Suppressor macrophage (primary cell): ENCODE measurements around the gene GALNT4.

Experiments used
- DNase-seq, 4 experiments: peaks; one replicate each; pipeline ENCODE4 v3.0.0-alpha.2; 2020 to 2022
- total RNA-seq, 17 experiments: gene quantifications; one replicate each; lab custom pipeline; 2026; ENCODE audit warnings: mixed read lengths in 6 of 17, inconsistent platforms in 3 of 17; lab: John Stamatoyannopoulos, UW

GALNT4 gene
- 0.55 to 2.8 (median 1.4) reads per million in 17 experiments for total RNA-seq

DNA sequence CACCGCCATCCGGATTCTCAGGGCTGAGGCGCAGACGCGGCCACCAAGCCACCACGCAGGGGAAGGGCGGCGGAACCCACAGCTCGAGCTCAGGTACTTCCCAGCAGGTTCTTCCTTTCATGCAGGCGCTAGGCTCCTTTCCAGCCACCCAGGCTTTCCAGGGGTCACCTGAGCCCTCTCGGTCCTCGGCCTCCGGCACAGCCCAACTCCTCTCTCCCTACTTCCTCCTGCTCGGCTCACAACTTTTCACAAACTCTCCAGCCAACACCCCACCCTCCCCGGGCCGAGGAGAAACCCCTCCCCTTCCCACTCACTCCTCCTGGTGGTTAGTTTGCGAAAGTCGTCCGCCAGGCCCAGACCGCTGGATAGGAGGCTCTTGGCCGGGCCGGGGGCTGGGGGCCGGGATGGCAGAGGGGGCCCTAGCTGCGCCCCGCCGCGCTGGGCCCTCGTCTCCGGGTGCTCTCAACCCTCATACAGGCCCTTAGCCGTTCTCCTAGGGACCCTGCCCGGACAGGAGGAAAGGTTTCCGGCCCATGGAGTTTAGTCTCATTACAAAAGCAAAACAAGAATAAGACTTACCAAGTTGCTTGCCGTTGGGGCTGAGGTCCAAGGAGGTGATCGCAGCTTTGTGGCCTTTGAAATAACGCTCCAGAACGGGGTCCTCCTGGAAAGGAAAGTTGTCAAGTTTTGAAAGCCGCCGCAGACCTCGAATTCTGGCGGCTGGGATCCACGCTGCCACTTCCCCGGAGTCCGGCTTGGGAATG, at the start of gene GALNT4:
Gene GALNT4 (minus strand): TSS at position 256 of the 764 bp plus-strand sequence. CDS start 247 bp downstream, at position 9.
- peak; percentile 87 to 94 (median 92) for DNase-seq

DNA sequence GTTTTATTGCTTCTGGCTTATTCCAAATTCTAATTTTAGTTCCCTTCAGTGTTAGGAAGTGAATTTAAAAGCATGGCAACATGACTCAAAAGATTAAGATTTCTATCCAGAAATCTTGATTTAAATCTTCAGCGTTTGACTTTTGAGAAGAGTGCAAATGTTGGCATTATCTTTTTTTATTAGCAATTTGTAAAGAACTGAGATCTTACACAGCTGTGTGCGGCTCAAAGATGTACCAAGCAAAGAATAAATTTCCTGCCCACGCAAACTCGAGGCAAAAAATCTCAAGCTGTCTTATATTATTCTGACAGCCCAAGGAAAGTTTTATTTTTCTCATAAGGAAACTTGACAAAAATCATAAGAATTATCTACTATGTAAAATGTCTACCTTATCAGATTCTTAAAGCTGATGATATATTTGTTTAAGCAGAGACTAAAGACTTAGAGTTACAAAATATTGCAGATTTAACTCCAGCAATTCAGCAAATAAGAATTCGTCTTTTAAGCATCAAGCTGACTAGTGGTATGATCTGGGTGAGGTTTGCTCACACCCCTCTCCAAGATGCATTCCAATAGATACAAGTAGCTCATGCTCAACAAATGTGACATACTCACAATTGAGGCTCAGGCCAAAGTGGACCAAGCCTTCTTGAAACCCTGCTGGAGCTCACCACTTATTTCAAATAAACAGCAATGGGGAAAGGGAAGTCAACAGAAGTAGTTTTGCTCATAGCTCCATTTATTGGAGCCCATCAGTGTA, 48.6 kb upstream of the GALNT4 start:
- DNase-seq, result no peak

DNA sequence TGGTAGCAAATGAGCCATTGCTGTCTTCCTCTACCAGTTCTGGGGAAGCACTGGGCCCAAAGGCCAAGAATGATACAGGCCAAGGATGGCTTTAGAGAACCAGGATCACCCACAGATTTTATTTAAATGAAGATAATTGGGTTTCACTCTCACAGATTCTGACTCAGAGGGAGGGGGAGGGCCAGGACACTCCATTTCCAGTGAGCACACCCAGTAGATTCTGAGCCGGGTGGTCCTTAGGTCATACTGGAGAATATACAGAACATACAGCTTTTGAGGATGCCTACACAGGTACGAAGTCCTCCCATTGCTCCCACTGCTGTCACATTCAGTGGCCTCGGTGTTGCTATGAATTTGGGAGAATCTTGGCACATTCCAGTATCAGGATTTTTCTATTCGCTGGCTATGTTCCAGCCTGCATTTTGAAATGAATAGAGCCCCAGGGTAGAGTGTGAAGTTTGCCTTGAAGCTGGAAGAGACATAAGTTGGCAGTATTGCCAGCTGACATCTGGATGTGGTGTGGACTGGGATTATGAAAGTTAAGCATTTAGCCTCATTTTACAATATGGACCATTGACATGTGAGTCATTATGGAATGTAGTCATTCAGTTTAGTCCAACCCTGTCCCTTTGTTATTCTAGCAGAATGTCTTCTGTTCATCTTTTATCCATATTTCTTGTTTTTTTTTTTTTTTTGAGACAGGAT, 47.0 kb upstream of the GALNT4 start:
- DNase-seq, result no peak

DNA sequence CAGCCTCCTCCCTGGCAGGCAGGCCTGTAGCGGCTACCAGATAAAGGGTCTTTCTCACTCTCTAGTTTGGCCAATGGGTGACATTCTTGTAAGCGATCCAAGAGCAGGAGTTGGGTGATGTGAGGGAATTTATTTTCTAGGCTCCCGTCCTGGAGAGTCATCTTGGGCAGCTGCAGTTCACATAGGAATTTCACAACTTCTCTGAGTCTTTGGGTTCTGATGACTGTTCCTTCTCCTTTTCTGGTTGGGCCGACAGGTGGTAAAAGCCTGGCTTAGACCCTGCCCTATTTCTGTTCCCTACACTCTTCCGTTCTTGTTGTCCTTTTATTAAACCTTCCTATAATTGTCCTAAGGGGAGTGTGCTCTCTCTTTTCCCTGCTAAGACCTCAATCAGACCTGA, 43.9 kb upstream of the GALNT4 start:
- DNase-seq, result peak in 3 of 4 experiments; percentile 12 to 20 (median 16)

DNA sequence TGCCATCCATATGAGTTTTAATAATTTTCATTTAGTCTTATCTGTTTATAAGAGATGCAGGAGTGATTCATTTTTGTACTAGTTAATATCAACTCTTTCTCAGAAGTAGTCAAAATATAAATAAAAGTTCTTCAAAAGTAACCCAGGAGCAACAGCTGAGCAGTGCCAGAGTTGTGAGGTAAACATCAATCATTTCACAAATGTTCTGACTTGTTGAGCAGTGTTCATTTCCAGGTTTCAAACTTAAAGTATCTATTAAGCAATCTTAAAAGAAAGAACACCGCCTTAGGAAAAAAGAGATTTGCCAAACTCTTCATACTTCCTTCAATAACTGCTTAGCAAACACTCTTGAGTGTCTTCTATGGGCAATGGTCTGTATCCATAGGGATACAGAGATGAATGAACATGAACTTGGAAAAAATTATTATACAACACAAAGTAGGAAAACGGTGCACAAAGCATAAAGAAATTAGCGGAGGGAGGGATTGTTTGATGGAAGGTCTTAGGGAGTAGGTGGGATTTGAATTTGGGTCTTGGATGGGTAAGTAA, 43.2 kb upstream of the GALNT4 start:
- no peak for DNase-seq

DNA sequence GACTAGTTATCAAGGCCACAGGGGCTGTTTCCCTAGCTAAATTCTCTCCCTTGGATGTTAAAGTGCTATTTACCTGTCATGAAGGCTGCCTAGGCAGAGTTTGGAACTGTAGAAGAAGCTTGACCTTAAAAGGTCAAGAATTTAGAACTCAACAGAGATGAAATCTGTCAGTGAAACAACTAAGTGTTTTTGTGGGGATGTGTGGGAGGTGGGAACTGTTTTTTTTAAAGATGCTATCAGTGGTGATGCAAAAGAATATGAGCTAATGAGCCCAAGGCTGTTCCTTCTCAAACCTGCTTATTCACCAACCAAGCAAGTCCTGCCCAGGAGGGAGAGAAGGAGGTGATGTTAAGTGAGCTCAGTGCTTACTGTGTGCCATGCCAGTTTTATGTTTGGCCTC, 42.0 kb upstream of the GALNT4 start:
- peak; percentile 20 to 63 (median 41) for DNase-seq

DNA sequence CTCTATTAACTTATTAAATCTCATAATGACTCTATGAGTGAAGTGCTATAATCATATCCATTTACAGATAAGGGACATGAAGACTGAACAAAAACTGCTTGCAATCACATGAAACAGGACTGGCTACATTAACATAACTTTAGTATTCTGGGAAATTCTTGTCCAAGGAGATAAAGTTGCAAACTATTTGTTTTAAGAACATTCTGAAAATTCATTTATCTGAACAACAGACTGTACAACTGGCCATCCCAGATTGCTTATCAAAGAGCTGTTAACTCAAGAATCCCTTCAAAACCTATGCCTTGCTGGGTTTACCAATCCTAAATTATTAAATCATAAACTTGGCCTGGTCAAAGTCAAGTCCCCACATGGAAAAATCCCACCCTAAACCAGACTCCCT, 40.4 kb upstream of the GALNT4 start:
- DNase-seq, result no peak

DNA sequence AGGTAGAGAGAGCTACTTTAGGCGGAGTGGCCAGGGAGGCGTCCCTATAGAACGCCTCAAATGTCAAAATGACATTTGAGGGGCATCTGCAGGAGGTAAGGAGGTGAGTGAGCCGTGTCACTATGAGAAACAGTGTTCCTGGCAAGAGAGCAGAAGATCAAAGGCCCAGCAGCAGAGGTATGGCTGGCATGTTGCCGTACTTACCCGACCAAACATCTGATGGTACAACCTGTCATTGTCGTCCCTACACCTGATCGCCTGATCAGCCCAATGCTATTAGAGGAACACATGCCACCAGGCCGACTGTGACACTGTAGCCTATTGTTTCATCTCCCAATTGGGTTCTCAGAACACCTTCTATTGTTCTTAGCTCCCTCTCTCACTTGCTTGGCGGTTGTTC, 35.2 kb upstream of the GALNT4 start:
- DNase-seq, result no peak

DNA sequence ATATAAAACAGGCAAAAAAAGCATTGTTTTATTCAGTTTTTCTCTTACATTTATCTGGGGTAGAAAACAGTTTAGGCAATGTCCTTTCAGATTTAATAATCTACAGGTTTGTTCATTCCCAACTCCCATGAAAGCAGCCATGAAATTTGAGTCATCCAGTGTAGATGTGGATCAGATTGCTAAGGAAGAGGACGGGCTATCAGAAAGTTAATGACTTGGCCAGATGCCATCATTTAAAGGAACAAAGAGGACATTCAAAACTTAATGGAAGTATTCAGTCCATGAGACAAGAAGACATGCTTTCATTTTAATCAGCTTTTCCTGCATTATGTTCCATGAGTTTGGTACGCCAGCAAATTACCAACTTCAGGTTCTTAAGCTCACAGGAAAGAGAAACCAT, 32.4 kb upstream of the GALNT4 start:
- DNase-seq, result no peak

DNA sequence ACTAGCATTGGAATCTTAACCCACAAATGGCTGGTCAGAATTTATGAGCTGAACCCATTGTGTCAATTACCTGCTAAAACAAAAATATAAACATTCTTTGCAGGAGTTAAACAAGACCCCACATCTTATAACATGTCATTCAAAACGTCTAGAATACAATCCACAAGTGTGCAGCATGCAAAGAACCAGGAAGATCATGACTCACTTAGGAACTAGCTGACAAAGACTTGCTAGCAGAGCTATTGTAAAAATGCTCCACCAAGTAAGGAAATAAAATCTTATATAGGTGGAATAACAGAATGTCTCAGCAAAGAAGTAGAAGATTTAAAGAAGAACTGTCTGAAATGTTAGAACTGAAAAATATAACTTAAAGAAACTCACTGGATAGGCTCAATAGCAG, 27.8 kb upstream of the GALNT4 start:
- DNase-seq, result no peak

DNA sequence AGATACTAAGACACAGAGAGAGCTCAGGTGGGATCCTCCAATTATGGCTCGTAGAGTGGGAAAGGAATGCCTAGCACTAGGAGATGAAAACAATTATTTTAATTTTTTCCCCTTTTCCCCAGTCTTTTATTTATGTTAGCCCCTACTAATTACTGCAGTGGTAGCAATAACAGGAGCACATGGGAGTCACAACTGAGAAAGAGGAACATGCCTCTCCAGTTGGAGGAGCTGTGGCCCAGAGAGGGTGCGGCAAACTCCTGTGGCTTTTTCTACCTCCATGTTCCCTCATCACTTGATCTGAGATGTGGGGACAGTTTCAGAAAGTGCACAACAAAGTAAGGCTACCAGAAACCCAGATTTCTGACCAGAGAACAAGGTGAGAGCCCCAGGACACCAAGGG, 27.2 kb upstream of the GALNT4 start:
- DNase-seq, result peak in 2 of 4 experiments; percentile 8 to 15

DNA sequence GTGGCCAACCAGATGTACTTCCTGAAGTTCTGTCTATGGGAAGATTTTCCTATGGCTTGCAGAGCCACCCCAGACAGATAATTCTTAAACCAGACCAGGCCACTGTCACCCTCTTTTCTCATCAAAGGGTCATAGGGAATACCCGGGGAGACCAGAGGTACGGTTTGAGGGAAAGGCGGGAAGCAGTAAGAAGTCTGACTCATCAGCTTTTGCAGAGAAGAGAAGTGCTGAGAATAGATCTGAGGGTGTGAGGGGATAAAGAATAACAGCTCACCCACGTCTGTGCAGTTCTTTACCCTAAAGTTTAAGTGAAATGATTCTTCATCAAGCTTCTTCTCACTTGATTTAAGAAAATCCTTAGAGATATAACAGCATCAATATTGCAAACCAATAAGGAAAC, 22.5 kb upstream of the GALNT4 start:
- peak in 2 of 4 experiments; percentile 12 to 22 for DNase-seq

DNA sequence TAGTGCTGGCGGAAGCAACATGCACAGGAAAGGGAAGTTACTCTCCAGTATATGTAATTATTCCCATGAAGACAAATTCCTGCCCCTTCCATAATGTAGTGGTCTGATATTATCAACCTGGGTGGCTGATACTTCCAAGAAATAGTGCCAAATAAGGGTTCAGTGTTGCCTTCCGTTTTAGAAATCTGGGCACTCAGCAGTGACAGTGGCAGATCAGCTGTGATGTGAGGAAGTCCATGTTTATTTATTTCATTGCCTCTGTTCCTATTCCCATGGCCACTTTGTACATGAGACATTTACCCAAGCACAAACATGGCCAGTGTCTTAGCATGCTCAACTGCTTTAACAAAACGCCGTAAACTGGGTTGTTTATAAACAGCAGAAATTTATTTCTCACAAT, 21.6 kb upstream of the GALNT4 start:
- DNase-seq, result peak in 2 of 4 experiments; percentile 12 to 17

DNA sequence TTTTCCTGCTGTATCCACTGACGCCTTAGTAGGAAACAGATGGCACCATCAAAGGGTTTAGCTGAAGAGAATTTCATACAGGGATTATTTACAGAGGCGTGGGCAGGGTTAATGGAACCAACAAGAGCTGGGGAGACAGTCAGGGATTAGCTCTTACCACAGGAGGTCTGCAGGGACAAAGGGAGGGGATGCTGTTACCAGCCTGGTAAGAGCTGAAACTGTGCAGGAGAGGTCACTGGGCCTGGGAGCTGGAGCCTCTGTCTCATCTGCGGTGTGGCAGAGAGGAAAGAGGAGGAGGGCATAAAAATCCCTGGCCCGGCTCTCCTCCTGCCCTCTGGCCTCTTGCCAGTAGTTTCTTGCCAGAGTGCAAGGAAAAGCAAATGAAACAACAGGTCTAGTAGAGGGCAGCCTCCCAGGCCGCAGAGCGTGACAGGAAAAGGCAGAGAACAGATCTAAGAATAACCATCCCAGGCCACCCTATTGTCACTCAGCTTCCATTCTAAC, 20.1 kb upstream of the GALNT4 start:
- DNase-seq, result peak in 1 of 4 experiments; percentile 5

DNA sequence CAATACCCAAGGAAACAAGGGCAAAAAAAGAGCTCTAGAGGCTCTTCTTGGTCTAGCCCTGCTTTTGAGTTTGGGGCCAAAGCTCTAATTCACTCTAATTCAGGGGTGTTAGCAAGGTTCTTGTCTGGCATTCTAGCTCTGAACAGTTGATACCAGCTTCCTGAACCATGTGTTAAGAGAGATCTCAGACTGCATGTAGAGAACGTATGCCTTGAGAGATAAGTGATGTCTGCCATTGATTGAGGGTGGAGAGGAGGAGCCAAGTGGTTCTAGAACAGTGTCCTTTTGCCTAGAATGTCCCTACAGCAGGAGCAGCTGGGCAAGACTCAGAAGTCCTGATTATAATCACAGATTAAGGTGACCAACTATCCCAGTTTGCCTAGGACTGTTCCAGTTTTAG, 19.4 kb upstream of the GALNT4 start:
- DNase-seq, result no peak

DNA sequence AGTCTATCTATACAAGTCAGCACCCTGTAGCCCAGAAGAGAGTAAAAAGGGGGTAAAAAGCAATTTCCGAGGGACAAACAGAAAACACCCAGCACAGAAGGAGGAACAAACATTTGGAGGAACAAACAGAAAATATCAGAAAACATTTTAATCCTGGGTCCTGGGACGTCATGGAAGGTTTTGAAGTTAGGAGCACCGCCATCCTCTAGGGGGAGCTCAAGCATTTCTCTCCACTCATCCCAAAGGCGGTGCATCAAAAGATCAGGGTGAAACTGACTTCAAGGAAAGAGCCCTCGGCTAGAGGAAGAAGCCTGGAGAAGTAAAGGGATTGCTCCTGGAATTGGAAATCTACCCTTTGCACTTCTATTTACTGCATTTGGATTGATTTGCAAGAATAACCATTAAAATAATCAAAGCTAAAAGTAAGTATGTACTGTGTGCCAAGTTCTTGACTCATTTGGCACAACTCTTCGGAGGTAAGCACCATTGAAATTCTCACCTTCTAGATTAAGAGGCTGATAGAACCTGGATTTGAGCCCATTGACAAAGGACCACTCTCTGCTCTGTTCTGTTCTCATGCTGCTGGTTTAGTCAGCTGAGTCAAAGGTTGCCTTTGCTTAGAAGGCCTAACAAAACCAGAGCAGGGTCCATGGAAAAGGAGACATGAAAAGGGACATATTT, 18.5 kb upstream of the GALNT4 start:
- peak; percentile 81 to 90 (median 86) for DNase-seq

DNA sequence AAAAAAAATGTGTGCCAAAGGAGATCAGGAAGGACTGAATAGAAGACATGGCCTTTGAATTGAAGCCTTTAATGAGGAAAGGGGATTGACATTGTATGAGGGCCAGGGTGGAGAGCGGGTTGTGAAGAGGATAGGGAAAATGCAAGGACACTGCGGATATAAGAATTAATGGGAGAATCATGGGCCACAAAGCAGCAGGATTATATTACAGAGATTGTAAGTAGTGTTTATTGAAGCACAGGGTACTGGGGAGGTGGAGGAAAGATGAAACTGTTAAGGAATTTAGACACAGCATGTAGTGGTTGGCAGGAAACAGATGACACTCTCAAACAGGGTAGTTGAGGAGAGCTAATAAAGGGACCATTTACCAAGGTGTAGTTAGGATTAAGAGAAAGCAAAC, 17.6 kb upstream of the GALNT4 start:
- DNase-seq, result no peak

DNA sequence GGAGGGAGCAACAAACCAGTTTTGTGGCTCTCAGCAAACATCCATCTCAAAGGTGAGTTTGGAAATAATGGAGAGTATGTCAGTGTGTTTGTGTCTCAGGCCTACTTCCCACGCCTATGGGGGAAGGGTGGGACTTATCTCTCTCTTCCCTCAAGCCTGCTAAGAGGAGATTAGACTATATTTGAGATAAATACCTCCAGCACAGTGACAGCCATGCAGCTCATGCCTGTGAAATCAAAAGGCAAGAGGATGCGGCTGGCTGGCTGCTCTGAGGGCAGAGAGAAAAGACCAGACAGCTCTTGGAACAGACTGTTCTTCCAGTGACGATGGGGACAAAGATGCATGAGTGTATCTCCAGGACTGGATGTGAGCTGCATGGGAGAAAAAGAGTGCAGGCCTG, 16.0 kb upstream of the GALNT4 start:
- no peak for DNase-seq

DNA sequence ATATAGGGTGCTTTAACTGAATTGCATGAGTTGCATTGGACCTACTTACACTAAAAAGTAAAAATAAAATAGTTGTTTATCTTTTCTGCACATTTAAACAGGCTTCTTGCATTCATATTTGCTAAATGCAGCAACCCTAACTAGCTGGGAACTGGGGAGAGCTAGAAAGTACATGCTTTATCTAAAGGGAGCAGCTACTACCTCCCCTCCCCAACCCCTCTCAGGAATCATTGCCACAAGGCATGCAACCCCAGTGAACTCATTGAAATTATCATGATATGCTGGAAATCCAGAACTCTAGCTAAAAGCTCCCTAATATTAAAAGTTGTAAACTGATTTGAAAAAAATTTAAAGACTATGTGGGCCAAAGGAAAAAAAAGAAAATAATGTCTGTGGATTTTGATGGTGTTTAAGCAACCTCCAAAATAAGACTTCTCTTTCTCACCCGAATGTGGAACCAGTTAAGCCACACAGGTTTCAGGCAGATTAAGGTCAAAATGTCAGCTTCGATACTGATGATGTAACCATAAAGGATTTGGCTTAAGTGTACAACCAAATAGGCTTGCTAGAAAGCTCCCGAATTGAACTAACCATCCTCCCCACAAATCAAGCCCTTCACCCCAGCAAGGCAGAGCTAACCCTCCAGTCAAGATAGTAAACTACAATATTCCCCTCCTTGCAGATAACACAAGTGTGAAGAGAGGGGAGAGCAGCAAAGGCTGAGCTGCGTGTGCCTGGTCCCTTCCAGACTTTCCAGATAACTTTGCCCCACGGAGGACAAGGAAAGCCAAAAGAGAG, 15.0 kb upstream of the GALNT4 start:
- no peak for DNase-seq

DNA sequence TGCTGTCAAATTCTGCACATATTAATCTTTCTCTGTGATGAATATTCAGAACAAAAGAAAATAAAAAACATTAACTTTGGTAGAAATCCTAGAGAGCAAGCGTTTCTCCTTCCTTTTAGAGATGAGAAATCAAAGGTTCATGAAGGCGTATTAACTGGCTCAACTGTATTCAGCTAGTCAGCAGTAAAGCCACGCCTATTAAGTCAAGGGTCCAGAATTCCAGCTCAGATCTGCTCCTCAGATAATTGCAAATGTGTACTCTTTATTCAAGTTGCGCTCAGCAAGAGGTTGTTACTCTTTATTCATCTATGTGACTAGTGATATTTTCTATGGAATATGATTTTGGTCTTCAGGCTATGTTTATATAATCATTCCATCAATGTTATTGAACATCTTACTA, 14.3 kb upstream of the GALNT4 start:
- no peak for DNase-seq

DNA sequence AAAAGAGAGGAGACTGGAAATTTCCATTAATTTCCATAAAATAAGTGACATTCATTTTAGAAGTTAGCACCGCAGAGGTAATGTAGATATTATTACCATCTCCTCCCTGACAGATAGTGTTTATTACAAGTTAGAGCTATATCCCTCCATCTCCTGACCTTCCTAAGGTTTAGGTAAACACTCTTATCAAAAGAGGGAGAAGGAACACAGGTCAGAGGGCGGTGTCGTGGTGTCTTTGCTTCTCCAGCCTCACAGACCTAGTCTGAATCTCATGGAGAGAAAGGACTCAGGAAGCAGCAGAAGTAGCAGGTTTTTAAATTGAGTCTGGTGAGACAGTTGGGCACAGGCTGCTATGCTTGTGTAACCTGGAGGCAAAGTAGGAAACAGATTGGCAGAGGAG, 12.8 kb upstream of the GALNT4 start:
- DNase-seq, result no peak
